Thyroid gland (tissue), 4 donors: Measurements from ENCODE around the gene KCTD4.

Source experiments
- POLR2A ChIP-seq, 2 donors: fragments of 450-650 bp; IDR thresholded peaks; one replicate each; pipeline ENCODE4 v1.6.1; 2017; ENCODE audit warnings: antibody characterized with exemption in 2 of 2, mild to moderate bottlenecking in 2 of 2, moderate library complexity in 1 of 2
- TF ChIP-seq, protein P1 (sequence below), 6 experiments: fragments of 200-600 bp in 3 of 6; fragments of 450-650 bp in 3 of 6; sonication (generic) in 3 of 6; IDR thresholded peaks; one replicate each; pipeline ENCODE4 v1.5.1; 2016 to 2019; ENCODE audit warnings: antibody characterized with exemption in 6 of 6, mild to moderate bottlenecking in 2 of 6, inconsistent platforms in 1 of 6, moderate library complexity in 1 of 6

- TF ChIP-seq, protein P1, sequence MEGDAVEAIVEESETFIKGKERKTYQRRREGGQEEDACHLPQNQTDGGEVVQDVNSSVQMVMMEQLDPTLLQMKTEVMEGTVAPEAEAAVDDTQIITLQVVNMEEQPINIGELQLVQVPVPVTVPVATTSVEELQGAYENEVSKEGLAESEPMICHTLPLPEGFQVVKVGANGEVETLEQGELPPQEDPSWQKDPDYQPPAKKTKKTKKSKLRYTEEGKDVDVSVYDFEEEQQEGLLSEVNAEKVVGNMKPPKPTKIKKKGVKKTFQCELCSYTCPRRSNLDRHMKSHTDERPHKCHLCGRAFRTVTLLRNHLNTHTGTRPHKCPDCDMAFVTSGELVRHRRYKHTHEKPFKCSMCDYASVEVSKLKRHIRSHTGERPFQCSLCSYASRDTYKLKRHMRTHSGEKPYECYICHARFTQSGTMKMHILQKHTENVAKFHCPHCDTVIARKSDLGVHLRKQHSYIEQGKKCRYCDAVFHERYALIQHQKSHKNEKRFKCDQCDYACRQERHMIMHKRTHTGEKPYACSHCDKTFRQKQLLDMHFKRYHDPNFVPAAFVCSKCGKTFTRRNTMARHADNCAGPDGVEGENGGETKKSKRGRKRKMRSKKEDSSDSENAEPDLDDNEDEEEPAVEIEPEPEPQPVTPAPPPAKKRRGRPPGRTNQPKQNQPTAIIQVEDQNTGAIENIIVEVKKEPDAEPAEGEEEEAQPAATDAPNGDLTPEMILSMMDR (IDR thresholded peaks at IDR 0.05): no peak
- TF ChIP-seq POLR2A (IDR thresholded peaks at IDR 0.05): no peak
Measured at GRCh38 chr13:45242070-45242469, 41.2 kb upstream of the KCTD4 start.
